Adrenal gland (tissue), 5 donors: Measurements from ENCODE around the gene TAF11L13.

Source experiments
- POLR2A ChIP-seq, 2 donors: fragments of 450-650 bp; IDR thresholded peaks; one replicate each; pipeline ENCODE4 v1.6.1; 2017; ENCODE audit warnings: antibody characterized with exemption in 2 of 2, mild to moderate bottlenecking in 2 of 2, moderate library complexity in 1 of 2
- TF ChIP-seq, protein P1 (sequence below), 6 experiments: fragments of 450-650 bp in 4 of 6; fragments of 200-600 bp in 2 of 6; sonication (generic) in 1 of 6; IDR thresholded peaks; 1 replicate in 5 of 6; 2 replicates in 1 of 6; pipeline versions ENCODE4 v1.5.1 to v1.8.0; 2016 to 2021; ENCODE audit warnings: antibody characterized with exemption in 6 of 6, mild to moderate bottlenecking in 2 of 6, moderate library complexity in 1 of 6
- donor health status: DM: no; HTN: no; CAD: no.

DNA sequence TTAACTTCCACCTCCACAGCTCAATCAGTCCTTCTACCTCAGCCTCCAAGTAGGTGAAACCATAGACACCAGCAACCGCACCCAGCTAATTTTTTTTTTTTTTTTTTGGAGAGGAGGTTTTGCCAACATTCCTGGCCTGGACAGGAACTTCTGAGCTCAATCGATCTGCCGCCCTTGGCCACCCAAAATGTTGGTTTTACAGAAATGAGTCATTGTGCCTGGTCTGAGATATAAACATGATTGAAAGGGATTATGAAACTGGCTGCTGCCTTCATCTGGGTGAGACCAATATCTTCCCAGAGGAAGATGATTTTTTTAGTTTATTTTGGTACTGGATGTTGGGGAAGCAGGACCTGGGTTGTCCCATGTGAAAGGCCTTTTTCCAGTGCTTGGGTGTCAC, 12.5 kb upstream of the TAF11L13 start:
- TF ChIP-seq, protein P1, sequence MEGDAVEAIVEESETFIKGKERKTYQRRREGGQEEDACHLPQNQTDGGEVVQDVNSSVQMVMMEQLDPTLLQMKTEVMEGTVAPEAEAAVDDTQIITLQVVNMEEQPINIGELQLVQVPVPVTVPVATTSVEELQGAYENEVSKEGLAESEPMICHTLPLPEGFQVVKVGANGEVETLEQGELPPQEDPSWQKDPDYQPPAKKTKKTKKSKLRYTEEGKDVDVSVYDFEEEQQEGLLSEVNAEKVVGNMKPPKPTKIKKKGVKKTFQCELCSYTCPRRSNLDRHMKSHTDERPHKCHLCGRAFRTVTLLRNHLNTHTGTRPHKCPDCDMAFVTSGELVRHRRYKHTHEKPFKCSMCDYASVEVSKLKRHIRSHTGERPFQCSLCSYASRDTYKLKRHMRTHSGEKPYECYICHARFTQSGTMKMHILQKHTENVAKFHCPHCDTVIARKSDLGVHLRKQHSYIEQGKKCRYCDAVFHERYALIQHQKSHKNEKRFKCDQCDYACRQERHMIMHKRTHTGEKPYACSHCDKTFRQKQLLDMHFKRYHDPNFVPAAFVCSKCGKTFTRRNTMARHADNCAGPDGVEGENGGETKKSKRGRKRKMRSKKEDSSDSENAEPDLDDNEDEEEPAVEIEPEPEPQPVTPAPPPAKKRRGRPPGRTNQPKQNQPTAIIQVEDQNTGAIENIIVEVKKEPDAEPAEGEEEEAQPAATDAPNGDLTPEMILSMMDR (IDR thresholded peaks at IDR 0.05) = no peak
- no peak for TF ChIP-seq POLR2A (IDR thresholded peaks at IDR 0.05)
